ENCODE data around the gene EMC7.

The EMC7 gene

GRCh38 chr15:34114215-34114614, 12.6 kb upstream of the EMC7 start:
- TF ChIP-seq CEBPB (IDR thresholded peaks at IDR 0.05): no peak
- no peak for TF ChIP-seq ZBTB7A (IDR thresholded peaks at IDR 0.05; ENCODE audit: low read depth)
- no peak for TF ChIP-seq EGR1 (IDR thresholded peaks at IDR 0.05)

GRCh38 chr15:34111488-34111887, 9.8 kb upstream of the EMC7 start:
- TF ChIP-seq YY1 (IDR thresholded peaks at IDR 0.05; ENCODE audit: low read depth) (no peak), FOXM1 (IDR thresholded peaks at IDR 0.05; ENCODE audit: borderline replicate concordance, low read depth) (no peak), EP300 (IDR thresholded peaks at IDR 0.05; ENCODE audit: borderline replicate concordance) (no peak), NFIC (IDR thresholded peaks at IDR 0.05) (no peak), TAF1 (IDR thresholded peaks at IDR 0.05; ENCODE audit: low read depth) (no peak), CREB1 (IDR thresholded peaks at IDR 0.05; ENCODE audit: low read depth) (no peak), TCF12 (IDR thresholded peaks at IDR 0.05; ENCODE audit: low read depth) (no peak), EGR1 (IDR thresholded peaks at IDR 0.05) (no peak), REST (IDR thresholded peaks at IDR 0.05; ENCODE audit: low read depth) (no peak), CEBPB (IDR thresholded peaks at IDR 0.05) (no peak), TEAD4 (IDR thresholded peaks at IDR 0.05) (no peak), ZBTB7A (IDR thresholded peaks at IDR 0.05; ENCODE audit: low read depth) (no peak), RAD21 (IDR thresholded peaks at IDR 0.05; ENCODE audit: low read depth) (no peak)
- TF ChIP-seq, protein P1, sequence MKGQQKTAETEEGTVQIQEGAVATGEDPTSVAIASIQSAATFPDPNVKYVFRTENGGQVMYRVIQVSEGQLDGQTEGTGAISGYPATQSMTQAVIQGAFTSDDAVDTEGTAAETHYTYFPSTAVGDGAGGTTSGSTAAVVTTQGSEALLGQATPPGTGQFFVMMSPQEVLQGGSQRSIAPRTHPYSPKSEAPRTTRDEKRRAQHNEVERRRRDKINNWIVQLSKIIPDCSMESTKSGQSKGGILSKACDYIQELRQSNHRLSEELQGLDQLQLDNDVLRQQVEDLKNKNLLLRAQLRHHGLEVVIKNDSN (IDR thresholded peaks at IDR 0.05): no peak
- TF ChIP-seq, protein P2, sequence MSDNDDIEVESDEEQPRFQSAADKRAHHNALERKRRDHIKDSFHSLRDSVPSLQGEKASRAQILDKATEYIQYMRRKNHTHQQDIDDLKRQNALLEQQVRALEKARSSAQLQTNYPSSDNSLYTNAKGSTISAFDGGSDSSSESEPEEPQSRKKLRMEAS (IDR thresholded peaks at IDR 0.05): no peak

- no peak for TF ChIP-seq REST (IDR thresholded peaks at IDR 0.05; ENCODE audit: low read depth)
- TF ChIP-seq RAD21 (IDR thresholded peaks at IDR 0.05; ENCODE audit: low read depth): peak; percentile 78
Observed at GRCh38 chr15:34109797-34110663, 8.4 kb upstream of the EMC7 start.

DNA sequence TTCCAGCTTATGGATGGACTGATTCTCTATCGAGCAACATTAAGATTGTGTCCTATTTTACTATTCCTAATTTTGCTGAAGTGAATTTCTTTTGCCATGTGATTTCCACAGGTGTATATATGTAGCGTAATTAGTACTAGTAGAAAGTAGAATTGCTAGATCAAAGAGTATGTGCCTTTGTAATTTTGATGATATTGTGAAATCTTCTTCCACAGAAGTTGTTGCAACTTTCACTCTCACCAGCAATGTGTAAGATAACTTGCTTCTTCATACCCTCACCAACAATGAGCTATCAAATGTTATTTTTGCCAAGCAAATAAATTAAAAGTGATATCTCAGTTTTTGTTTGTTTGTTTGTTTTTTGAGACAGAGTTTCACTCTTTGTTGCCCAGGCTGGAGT, 5.7 kb upstream of the EMC7 start:
- no peak for TF ChIP-seq RAD21 (IDR thresholded peaks at IDR 0.05; ENCODE audit: low read depth)
- no peak for TF ChIP-seq FOXM1 (IDR thresholded peaks at IDR 0.05; ENCODE audit: borderline replicate concordance, low read depth)
- no peak for TF ChIP-seq NFIC (IDR thresholded peaks at IDR 0.05)
- TF ChIP-seq YY1 (IDR thresholded peaks at IDR 0.05; ENCODE audit: low read depth): no peak

DNA sequence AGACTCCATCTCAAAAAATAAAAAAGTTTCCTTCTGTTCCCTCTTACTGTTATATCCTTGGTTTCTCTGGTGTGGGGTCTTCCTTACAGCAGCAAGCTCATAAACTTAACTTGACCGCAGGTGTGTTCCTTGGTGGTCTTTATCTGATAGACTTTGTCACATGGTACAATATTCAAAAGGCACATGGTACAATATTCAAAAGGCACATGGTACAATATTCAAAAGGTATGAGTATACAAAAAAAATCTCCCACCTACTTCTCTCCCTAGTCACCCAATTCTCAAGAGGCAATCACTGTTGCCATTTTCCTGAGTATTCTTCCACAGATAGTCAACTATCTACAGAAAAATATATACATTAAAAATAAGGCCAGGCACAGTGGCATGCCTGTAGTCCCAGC, 4.8 kb upstream of the EMC7 start:
- TF ChIP-seq CREB1 (IDR thresholded peaks at IDR 0.05; ENCODE audit: low read depth): no peak
- TF ChIP-seq EGR1 (IDR thresholded peaks at IDR 0.05): no peak

- TF ChIP-seq, protein P1 (IDR thresholded peaks at IDR 0.05): 0 out of 2 replicates have a peak, but pooled peaks have one; percentile 33
- no peak for TF ChIP-seq TCF12 (IDR thresholded peaks at IDR 0.05; ENCODE audit: low read depth)
Observed at GRCh38 chr15:34102175-34102925, 688 bp upstream of the EMC7 start.

GRCh38 chr15:34099914-34100313, 1.7 kb downstream of the EMC7 start:
- TF ChIP-seq YY1 (IDR thresholded peaks at IDR 0.05; ENCODE audit: low read depth): no peak
- no peak for TF ChIP-seq EGR1 (IDR thresholded peaks at IDR 0.05)

Measured in Ishikawa (cell line).